ENCODE results near the gene MED13L.

Gene MED13L

GRCh38 chr12:115946867-115947695 lies 330.4 kb downstream of the MED13L start:
- H3K9me3 ChIP-seq = no peaks in the 10 kb centered on the region
- H3K4me3 ChIP-seq (ENCODE audit: low read depth, low read length) = no peak overlapping the region
- DNase-seq = no peak
- H3K4me1 ChIP-seq = peaks cover 4% of the 10 kb centered on the region
- no peaks in the 10 kb centered on the region for H3K27me3 ChIP-seq
- H3K36me3 ChIP-seq = no peaks in the 10 kb centered on the region
- peak; percentile 80 for TF ChIP-seq CTCF (IDR thresholded peaks at IDR 0.05; ENCODE audit: low read depth, low read length)

- no peak overlapping the region for H3K4me3 ChIP-seq (ENCODE audit: low read depth, low read length)
- peaks cover 4% of the 10 kb centered on the region for H3K4me1 ChIP-seq
- H3K9me3 ChIP-seq = no peaks in the 10 kb centered on the region
- H3K27me3 ChIP-seq = no peaks in the 10 kb centered on the region
- no peak for TF ChIP-seq CTCF (IDR thresholded peaks at IDR 0.05; ENCODE audit: low read depth, low read length)
- no peaks in the 10 kb centered on the region for H3K36me3 ChIP-seq
- DNase-seq = no peak
These were observed 331.4 kb downstream of the MED13L start for GRCh38 chr12:115946092-115946491.

- Histone ChIP-seq H3K4me1 (peaks cover 4% of the 10 kb centered on the region), H3K36me3 (no peaks in the 10 kb centered on the region), H3K4me3 (ENCODE audit: low read depth, low read length) (no peak overlapping the region), H3K27me3 (no peaks in the 10 kb centered on the region), H3K9me3 (no peaks in the 10 kb centered on the region)
- no peak for DNase-seq
- no peak for TF ChIP-seq CTCF (IDR thresholded peaks at IDR 0.05; ENCODE audit: low read depth, low read length)
These were observed 332.0 kb downstream of the MED13L start for GRCh38 chr12:115945491-115945885.

- no peak for DNase-seq
- TF ChIP-seq CTCF (IDR thresholded peaks at IDR 0.05; ENCODE audit: low read depth, low read length) = no peak
- Histone ChIP-seq H3K4me3 (ENCODE audit: low read depth, low read length) (no peak overlapping the region), H3K4me1 (peaks cover 4% of the 10 kb centered on the region), H3K36me3 (no peaks in the 10 kb centered on the region), H3K27me3 (no peaks in the 10 kb centered on the region), H3K9me3 (no peaks in the 10 kb centered on the region)
These were observed 332.5 kb downstream of the MED13L start for GRCh38 chr12:115944837-115945490.

- Histone ChIP-seq H3K36me3 (no peaks in the 10 kb centered on the region), H3K4me3 (ENCODE audit: low read depth, low read length) (no peak overlapping the region), H3K9me3 (no peaks in the 10 kb centered on the region), H3K27me3 (no peaks in the 10 kb centered on the region), H3K4me1 (peaks cover 4% of the 10 kb centered on the region)
- no peak for TF ChIP-seq CTCF (IDR thresholded peaks at IDR 0.05; ENCODE audit: low read depth, low read length)
- no peak for DNase-seq
These were observed 333.1 kb downstream of the MED13L start for GRCh38 chr12:115944392-115944742.

All from BE2C (cell line).